ENCODE results near the gene SLC25A36.
"Not testable (repeated sequence)": the region's sequence is repeated elsewhere in the genome, so short reads cannot be mapped to it uniquely, and the experiment has no call there.

SLC25A36 gene

DNA sequence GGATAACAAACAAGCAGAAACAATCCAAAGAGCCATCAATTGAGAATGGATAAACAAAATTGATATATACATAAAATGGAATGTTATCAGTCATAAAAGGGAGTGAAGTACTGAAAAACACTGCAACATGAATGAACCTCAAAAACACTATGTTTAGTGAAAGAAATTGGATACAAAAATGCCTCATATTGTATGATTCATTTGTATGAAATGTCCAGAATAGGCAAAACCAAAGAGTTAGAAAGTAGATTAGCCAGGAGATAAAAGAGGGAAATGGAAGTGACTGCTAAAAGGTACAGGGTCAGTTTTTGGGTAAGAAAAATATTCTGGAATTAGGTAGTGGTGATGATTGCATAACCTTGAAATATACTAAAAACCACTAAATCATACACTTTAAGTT, 9.8 kb upstream of the SLC25A36 start:
- DNase-seq: no peak

DNA sequence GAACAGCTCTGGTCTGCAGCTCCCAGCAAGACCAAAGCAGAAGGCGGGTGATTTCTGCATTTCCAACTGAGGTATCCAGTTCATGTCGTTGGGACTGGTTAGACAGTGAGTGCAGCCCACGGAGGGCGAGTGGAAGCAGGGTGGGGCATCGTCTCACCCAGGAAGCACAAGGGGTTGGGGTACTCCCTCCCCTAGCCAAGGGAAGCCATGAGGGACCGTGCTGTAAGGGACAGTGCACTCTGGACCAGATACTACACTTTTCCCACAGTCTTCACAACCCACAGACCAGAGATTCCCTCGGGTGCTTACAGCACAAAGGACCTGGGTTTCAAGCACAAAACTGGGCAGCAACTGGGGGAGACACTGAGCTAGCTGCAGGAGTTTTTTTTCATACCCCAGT, 8.5 kb upstream of the SLC25A36 start:
- DNase-seq: no peak

- DNase-seq: no peak
These were observed 8.1 kb upstream of the SLC25A36 start for GRCh38 chr3:140933552-140933951.

- not testable (repeated sequence) for DNase-seq
These were observed 2.3 kb upstream of the SLC25A36 start for GRCh38 chr3:140939305-140939704.

GRCh38 chr3:140941090-140941433, 574 bp upstream of the SLC25A36 start:
- DNase-seq: no peak

GRCh38 chr3:140942221-140943104, 827 bp downstream of the SLC25A36 start:
- DNase-seq: peak; percentile 9 to 32 (median 14)

GRCh38 chr3:140943781-140944552, 2.3 kb downstream of the SLC25A36 start:
- no peak for DNase-seq

- no peak for DNase-seq
These were observed 7.0 kb downstream of the SLC25A36 start for GRCh38 chr3:140948460-140949249.

DNA sequence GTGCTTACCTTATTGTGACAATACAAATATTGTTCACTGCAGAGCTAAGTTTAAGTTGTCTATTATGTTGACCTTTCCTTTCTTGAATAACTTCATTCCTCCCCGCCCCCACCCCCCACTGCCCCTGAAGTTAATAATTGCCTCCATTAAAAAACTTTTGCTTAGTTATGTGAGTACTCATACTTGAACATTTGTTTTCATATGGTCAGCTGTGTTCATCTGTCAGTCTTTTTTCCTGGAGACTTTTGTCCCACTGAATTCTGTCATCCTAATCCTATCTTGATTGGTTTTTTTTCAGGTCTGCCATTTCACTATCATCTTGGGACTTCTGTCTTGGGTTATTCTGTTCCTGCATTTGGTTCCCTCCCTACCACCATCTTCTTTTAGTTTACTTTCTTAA, 8.5 kb downstream of the SLC25A36 start:
- DNase-seq: no peak

GRCh38 chr3:140950863-140951262, 9.2 kb downstream of the SLC25A36 start:
- no peak for DNase-seq

DNA sequence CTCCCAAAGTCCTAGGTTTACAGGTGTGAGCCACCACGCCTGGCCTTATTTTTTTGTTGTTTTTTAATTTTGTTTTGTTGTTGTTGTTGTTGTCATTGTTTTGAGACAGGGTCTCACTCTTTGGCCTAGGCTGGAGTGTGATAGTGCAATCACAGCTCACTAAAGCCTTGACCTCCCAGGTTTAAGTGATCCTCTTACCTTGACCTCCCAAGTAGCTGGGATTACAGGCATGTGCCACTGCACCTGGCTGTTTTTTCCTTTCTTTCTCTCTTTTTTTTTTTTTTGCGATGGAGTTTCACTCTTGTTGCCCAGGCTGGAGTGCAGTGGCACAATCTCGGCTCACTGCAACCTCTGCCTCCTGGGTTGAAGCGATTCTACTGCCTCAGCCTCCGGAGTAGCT, 10.1 kb downstream of the SLC25A36 start:
- not testable (repeated sequence) for DNase-seq

GRCh38 chr3:140953028-140953960, 11.7 kb downstream of the SLC25A36 start:
- no peak for DNase-seq

GRCh38 chr3:140954576-140954975, 12.9 kb downstream of the SLC25A36 start:
- no peak for DNase-seq

DNA sequence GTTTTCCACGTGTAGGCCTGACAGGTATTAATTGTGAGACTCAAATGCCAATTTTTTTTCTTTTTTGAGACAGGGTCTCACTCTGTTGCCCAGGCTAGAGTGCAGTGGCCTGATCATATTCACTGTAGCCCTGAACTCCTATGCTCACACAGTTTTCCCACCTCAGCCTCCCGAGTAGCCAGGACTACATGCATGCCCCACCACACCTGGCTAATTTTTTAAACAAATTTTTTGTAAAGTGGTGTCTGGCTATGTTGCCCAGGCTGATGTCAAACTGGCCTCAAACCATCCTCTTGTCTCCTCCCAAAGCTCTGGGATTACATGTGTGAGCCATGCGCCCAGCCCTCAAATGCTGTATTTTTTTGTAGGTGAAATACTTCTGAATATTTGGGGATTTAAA, 14.0 kb downstream of the SLC25A36 start:
- DNase-seq: no peak

GRCh38 chr3:140956058-140956835, 14.6 kb downstream of the SLC25A36 start:
- DNase-seq: no peak

DNA sequence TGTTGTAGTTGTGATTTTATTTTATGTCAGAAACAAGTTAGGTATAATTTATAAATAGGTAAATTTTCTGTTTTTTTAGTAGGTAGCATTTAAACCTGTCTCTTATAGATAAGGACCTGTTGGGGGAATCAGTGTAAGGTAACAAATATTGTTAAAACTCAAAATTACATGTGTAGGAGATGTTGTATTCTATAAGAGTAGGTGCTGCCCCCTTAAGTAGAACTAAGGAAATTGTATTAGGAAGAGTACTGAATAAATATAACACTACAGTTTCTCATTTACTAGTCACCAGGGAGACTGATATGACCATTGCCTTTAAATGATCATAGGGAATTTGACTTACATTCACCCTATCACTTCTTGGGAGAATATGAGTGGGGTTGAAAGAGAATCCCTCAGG, 31.2 kb downstream of the SLC25A36 start:
- DNase-seq: peak in 1 of 5 donors; percentile 2

- no peak for DNase-seq
These were observed 33.3 kb downstream of the SLC25A36 start for GRCh38 chr3:140974900-140975299.

DNA sequence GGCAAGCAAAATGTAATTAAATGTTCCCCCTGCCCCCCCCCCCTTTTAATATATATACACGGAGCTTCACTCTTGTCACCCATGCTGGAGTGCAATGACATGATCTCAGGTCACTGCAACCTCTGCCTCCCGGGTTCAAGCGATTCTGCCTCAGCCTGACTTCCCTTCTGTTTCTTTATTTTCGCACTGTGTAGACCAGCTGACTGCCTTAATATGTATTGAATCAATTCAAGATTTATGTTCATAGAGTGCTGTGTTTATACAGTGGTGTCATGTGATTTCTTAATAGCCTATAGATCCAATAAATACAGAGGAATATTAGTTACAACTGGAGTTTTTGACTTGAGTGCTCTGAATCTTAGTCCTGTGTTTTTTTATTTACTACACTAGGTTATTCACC, 39.0 kb downstream of the SLC25A36 start:
- DNase-seq: no peak

GRCh38 chr3:140987792-140988191, 46.2 kb downstream of the SLC25A36 start:
- DNase-seq: not testable (repeated sequence)

- no peak for DNase-seq
These were observed 52.7 kb downstream of the SLC25A36 start for GRCh38 chr3:140994316-140994715.

- not testable (repeated sequence) for DNase-seq
These were observed 53.2 kb downstream of the SLC25A36 start for GRCh38 chr3:140994861-140995260.
